HG03280 (cell line): ENCODE measurements around the gene NKAPD1.
"Not testable (repeated sequence)": the region's sequence is repeated elsewhere in the genome, so short reads cannot be mapped to it uniquely, and the experiment has no call there.

Source experiments
- ATAC-seq: cut with Tn5 transposase; IDR thresholded peaks from one replicate; pipeline ENCODE4 v1.9.1; 2021; ENCODE audit warnings: mild to moderate bottlenecking, moderate library complexity; ENCODE audit not compliant: unreplicated experiment

The NKAPD1 gene, protein sequence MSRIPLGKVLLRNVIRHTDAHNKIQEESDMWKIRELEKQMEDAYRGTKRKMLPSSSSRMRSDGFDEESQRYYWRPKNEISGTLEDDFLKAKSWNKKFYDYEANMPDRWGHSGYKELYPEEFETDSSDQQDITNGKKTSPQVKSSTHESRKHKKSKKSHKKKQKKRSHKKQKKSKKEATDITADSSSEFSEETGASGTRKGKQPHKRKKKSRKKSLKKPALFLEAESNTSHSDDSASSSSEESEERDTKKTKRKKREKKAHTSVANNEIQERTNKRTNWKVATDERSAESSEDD

DNA sequence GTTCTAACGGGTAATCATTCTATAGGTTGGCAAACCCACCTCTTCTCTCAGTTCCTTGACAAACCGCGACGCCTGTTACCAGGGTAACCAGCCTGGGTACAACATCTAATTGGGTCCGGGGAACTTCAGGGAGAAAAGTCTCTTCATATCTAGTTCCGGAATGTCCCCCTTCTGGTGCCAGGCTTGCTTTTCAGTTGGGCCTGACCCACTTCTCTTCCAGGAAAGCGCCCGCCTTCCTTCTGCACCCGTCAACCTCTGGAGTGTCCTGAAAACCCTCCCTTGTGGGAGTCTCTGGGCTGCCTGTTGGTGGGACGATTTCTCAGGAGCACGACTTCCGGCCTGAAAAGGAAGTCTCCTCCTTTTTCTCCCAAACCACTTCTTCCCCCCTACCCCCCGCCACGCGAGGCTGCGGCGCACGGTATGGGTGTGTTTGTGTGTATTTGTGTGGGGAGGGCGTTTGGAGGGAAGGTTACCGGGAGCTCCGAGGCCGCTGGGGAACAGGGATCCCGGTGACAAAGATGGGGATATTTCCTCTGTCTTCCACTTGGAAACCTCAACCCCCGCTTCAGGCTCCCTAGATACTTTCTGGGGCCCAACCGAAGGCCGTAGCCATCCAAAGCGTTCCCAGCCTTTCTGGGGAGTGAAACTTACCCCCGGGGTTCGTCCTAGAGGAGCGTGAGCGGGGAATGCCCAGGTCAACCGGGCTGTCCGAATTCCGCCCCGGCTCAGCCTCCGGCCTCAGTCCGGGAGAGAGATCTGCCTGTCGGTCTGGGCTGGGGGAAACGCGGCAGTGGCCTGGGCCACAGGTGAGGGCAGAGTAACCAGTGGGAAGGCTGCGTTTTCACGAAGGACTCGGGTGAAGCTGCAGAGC, at the start of gene NKAPD1, which contains the start of gene PIH1D2:
TSS of gene NKAPD1 (plus strand) at position 359 of the 871 bp plus-strand sequence. CDS start 1,276 bp downstream, outside the sequence.
TSS of gene PIH1D2 (minus strand) at position 77 of the 871 bp plus-strand sequence. CDS start 843 bp downstream, outside the sequence.
- ATAC-seq = peak; percentile 92

DNA sequence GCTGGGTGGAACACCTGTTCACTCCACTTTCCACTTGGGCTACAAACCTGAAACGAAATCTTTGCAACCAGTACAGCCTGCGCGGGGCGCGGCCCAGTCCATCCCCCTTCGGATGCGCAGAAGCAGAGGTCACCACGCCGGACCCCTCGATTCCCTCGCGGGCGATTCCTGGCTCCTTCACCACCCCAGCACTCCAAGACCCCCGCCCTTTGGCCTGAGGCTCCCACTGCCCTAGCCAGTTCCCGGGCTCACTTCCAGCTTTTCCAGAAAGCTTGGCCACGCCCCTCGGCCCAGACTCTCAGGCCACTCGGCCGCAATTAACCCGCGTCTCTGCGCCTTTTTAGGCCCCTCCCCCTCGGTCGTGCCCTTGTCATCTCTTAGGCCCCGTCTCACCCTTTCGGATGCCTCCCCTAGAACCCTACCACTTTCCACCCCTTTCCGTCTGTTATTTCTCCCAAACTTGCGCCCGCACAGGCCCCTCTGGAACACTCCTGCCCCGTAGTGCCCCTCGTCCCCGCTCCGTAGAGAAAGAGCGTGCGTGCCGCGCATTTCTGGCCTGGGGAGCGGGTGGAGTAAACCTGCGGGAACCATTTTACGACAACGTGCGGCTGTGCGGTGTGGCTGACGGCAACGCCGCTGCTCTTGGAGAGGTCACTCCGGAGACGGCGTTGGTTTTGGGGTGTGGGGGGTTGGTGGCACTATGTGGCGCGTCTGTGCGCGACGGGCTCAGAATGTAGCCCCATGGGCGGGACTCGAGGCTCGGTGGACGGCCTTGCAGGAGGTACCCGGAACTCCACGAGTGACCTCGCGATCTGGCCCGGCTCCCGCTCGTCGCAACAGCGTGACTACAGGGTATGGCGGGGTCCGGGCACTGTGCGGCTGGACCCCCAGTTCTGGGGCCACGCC, 49.1 kb upstream of the NKAPD1 start, which contains the start of gene DLAT:
TSS of gene DLAT (plus strand) at position 636 of the 906 bp plus-strand sequence. CDS start at position 701, 65 bp downstream.
- ATAC-seq = peak; percentile 84

DNA sequence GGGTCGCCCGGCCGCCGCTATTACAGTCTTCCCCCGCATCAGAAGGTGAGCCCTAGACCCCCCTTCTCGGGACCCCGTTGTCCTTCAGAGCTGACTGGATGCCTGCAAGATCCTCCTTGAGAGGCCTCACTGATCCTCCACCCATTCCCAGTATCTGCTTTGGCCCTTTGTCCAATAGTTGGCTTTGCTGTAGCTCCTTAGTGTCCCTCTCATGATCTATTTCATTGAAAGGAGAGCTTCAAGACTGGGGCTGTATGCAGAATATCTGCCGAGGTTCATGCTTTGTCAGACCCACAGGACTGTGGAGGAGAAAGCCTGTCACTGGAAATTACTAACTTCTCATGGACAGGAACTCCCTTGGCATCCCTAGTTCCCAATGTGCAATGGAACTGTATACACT, 48.4 kb upstream of the NKAPD1 start:
- ATAC-seq = no peak

DNA sequence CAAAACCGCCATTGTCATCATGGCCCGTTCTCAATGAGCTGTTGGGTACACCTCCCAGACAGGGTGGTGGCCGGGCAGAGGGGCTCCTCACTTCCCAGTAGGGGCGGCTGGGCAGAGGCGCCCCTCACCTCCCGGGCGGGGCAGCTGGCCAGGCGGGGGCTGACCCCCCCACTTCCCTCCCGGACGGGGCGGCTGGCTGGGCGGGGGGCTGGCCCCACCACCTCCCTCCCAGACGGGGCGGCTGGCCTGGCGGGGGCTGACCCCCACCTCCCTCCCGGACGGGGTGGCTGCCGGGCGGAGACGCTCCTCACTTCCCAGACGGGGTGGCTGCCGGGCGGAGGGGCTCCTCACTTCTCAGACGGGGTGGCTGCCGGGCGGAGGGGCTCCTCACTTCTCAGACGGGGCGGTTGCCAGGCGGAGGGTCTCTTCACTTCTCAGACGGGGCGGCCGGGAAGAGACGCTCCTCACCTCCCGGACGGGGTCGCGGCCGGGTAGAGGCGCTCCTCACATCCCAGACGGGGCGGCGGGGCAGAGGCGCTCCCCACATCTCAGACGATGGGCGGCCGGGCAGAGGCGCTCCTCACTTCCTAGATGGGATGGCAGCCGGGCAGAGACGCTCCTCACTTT, 47.2 kb upstream of the NKAPD1 start:
- not testable (repeated sequence) for ATAC-seq

DNA sequence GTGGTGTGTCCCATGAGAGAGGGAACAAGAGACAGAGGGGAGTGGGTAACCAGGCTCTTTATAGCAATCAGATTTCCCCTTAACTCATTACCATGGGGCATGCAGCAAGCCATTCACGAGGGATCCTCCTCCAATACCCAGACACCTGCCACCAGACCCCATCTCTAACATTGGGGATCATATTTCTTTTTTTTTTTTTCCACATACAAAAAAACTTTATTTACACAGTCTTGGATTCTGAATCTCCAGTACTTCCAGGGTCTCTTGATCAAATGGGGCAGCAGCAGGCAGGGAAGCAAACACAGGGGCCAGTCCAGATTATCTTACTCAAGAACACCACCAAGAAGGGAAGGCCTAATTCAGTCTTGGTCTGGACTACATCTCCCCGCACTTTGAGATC, 44.6 kb upstream of the NKAPD1 start:
- no peak for ATAC-seq

DNA sequence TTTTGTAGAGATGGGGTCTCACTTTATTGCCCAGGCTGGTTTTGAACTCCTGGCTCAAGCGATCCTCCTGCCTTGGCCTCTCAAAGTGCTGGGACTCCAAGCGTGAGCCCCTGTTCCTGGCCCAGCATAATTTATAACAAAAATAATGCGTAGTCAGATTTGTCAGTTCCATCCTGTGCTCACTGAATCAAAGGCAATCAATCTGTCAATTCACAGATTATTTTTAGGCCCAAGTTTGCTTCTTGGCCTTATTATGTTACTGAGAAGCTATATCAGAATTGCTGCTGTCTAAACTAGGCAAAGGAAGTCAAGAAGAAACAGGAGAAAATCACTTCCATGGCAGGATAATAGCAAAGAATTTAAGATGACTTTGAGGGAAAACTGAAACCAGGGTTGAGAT, 40.2 kb upstream of the NKAPD1 start:
- ATAC-seq = no peak

DNA sequence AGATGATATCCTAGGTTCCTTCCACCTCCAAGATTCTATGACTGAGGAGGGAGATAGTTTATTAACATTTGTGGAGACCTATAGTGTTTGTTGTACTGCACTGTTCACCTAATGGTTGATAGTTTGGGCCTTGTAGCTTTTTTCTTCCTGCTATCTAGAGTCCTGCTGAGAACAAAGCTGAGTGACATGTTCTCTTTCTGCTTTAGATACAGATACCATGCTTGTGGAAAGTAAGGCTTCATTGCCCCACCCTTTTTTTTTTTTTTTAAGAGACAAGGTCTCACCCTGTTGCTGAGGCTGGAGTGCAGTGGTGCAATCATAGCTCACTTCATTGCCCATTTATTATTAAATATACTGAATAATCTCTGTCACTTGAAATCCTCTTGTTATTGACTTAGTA, 36.6 kb upstream of the NKAPD1 start:
- no peak for ATAC-seq

DNA sequence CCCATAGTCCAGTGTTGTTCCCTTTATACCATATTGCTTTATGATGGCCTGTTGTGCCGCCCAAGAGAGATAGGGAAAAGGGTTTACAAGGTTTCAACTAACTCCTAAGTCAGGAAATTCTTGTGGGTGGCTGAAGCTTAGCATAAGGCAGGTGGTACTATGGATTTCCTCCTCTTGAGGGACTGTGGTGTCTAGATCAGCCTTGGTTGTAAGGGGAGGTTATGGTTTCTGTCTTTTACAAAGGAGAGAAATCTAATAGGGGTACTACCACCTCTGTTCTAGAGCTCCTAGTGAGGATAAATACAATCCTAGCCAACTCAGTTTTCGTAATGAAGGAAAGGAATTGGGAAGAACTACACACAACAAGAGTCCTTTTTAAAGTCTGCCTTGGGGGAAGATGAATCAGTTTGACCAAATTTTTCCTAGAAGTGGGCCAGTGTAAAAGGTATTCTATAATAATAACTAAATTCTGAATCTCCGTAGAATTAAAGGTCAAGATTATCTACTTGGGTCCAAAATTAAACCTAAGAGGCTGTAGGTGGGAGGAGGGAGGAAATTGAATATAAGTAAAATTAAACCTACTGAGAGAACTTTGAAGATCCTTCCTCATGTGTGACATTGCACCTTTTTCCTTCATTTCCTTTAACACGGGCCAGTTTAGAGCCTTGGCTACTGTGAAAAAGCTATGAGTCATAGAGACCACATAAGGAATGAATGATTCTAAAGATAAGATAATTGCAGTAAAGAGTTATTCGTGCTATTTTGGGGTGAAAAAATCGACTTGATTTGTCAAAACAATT, 31.7 kb upstream of the NKAPD1 start:
- ATAC-seq = no peak

DNA sequence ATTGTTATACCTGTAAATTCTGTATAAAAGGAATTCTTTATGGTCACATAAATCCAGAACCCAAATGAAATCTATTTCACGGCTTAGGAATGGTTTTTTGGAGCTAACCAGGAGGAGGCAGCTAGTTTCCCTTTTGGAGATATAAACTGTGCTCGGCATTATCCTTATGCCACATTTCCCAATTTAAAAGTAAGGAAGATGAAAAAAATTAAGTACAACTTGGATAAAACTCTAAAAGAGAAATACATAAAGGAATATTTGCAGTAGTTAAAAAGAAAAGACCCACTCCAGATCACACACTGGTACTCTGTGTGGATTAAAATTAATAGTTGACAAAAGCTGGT, 31.2 kb upstream of the NKAPD1 start:
- ATAC-seq = no peak

DNA sequence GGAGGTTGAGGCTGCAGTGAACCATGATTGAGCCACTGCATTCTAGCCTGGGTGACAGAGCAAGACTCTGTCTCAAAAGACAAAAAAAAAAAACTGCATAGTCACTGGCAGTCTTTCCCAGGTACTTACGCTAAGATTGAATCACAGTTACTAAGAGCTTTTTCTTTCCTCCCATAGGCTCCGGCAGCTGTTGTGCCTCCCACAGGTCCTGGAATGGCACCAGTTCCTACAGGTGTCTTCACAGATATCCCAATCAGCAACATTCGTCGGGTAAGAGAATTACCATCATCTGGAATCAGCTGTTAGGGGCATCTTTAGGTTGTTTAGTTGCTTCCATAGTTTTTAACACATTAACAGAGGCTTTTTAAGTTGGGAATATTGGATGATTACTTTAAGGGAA, 29.1 kb upstream of the NKAPD1 start:
- ATAC-seq = no peak

DNA sequence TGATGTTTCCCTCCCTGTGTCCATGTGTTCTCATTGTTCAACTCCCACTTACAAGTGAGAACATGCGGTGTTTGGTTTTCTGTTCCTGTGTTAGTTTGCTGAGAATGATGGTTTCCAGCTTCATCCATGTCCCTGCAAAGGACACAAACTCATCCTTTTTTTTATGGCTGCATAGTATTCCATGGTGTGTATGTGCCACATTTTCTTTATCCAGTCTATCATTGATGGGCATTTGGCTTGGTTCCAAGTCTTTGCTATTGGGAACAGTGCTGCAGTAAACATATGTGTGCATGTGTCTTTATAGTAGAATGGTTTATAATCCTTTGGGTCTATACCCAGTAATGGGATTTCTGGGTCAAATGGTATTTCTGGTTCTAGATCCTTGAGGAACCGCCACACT, 27.5 kb upstream of the NKAPD1 start:
- ATAC-seq = not testable (repeated sequence)

DNA sequence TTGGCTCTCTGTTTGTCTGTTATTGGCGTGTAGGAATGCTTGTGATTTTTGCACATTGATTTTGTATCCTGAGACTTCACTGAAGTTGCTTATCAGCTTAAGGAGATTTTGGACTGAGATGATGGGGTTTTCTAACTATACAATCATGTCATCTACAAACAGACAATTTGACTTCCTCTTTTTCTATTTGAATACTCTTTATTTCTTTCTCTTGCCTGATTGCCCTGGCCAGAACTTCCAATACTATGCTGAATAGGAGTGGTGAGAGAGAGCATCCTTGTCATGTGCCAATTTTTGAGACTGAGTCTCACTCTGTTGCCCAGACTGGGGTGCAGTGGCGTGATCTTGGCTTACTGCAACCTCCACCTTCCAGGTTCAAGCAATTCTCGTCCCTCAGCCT, 25.8 kb upstream of the NKAPD1 start:
- ATAC-seq = not testable (repeated sequence)

DNA sequence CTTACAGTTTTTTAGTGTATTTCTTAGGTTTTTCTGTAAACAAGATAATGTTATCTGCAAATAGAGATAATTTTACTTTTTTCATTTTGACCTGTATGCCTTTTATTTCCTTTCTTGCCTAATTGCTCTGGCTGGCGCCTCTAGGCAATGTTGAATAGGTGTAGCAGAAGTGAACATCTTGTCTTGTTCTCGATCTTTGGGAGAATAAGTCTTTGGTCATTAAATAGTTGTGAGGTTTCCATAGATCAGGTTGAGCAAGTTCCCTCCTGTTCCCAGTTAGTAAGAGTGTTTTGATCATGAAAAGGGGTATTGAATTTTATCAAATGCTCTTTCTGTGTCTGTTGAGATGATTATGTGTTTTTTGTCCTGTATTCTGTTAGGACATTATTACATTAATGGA, 24.3 kb upstream of the NKAPD1 start:
- no peak for ATAC-seq

DNA sequence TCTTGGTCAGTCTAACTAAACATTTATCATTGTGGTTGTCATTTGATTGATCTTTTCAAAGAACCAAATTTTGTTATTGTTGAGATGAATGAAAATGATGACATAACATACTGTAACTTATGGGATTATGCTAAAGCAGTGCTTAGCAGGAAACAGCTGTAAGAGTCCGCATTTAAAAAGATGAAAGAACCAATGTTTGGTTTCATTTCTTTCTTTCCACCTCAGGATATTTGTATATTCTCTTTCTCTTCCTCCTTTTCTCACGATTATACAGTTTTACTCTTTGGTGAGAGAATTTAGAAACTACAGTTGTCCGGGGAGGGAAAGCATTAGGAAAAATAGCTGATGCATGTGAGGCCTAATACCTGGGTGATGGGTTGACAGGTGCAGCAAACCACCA, 23.4 kb upstream of the NKAPD1 start:
- ATAC-seq = peak; percentile 90

DNA sequence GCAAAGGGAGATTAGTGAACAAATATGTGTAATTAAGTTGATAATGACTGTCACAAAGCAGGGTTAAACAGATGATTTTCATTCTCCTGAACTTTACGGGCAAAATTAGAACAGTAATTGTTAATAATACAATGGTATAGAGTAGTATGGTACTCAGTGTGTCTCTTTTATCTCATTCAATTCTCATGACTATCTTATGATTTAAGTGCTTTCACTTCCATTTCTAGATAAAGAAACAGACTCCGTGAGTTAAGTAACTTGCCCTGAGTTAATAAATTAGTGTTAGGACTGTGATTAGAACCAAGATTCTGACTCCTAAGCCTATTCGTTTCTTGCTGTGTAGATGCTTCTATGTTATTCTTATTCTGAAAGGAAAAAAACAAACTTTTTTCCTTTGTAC, 22.3 kb upstream of the NKAPD1 start:
- ATAC-seq = no peak

DNA sequence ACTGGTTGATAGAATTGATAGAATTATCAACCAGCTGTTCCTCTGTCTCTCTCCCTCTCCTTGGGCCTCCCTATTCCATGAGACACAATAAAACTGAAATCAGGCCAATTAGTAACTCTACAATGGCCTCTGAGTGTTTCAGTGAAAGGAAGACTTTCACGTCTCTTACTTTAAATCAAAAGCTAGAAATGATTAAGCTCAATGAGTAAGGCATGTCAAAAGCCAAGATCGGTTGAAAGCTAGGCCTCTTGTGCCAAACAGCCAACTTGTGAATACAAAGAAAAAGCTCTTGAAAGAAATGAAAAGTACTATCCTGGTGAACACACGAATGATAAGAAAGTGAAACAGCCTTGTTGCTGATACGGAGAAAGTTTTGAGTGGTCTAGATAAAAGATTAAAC, 16.9 kb upstream of the NKAPD1 start:
- no peak for ATAC-seq

DNA sequence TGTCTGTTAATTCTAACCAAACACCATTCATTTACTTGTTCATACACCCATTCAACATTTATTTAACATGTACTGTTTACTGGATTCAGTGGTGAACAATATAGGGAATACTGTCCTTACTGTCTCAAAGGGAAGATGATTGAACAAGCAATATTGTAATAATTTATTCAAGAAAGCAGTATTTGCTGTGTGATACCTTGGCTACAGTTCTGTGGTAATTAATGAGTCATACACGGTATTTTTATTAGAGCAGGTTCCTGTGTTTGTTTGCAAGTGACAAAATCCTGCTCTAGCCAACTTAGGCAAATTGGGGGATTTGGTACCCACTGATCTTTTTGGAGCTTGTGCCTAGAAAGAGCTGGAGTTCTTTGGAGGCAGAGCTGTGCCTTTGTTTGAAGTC, 16.0 kb upstream of the NKAPD1 start:
- ATAC-seq = no peak

DNA sequence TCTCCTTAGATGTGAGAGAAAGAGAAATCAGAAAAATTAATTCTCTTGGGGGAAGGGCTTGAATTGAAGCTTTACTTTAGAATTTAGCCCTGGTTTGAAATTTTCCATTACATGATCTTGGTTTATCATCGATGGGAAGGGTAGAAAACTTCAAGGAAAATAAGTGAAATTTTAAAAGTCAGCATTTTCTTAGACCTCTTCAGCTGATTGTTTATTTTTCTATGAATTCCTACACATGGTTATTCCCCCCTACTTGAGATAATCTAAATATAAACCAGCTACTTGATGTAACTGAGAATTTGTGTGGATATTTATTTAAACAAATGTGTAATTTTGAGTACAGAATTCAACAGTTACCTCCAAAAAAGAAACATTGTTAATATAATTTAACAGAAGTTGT, 11.2 kb upstream of the NKAPD1 start:
- ATAC-seq = no peak

DNA sequence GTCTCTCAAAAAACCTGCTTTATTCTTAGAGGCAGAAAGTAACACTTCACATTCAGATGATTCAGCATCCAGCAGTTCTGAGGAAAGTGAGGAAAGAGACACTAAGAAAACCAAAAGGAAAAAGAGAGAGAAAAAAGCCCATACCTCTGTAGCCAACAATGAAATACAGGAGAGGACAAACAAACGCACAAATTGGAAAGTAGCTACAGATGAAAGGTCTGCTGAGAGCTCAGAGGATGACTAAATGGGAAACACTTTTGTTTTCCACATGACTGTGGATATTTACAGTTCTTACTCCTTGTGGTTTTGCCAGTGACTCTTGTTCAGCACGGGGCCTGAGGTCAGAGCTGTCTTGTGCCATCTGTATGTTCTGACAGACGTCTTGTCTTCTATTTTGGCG, 8.6 kb downstream of the NKAPD1 start:
- ATAC-seq = no peak
